TTC549 (cell line): Measurements from ENCODE around the gene GTF2H2.
"Not testable (repeated sequence)": the region's sequence is repeated elsewhere in the genome, so short reads cannot be mapped to it uniquely, and the experiment has no call there.

ENCODE experiments used
- FAIRE-seq: peaks from 2 replicates; lab custom pipeline; 2012; peaks lifted over from hg19 to GRCh38; lab: Jason Lieb, UNC

Gene GTF2H2

DNA sequence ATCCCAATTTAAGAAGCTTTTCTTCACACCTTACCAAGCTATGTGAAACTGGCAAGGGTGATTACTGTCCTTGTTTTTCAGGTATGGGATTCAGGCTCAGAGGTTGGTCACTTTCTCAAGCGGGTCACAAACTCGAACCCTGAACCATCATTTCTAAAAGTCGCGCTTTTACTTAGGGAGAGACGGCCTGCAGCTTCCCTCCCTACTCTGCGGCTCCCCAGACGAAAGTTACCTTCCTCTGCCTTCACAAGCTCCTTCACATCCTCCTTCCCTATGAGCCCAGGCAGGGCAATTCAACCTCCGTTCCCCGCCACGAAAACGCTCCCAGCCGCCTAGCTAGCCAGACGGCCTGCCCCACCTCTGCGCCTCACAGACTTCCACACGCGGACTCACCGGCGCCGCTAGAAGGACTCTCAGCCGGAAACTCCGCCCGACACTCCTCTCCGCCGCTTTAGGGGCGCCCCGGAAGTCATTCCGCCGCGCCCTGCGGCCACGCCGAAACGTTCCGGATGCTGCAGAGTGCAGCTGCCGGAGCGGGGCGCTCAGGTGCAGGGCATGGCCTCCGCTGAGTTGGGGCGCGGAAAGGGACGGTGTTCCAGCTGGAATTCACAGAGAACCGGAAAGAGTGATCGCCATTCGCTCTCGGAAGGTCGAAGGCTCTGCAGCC is at the start of gene GTF2H2:
Gene GTF2H2, minus strand, starts transcription at position 415 of the 667 bp plus-strand sequence. CDS start 4,913 bp downstream, outside the sequence.
- FAIRE-seq = not testable (repeated sequence)

DNA sequence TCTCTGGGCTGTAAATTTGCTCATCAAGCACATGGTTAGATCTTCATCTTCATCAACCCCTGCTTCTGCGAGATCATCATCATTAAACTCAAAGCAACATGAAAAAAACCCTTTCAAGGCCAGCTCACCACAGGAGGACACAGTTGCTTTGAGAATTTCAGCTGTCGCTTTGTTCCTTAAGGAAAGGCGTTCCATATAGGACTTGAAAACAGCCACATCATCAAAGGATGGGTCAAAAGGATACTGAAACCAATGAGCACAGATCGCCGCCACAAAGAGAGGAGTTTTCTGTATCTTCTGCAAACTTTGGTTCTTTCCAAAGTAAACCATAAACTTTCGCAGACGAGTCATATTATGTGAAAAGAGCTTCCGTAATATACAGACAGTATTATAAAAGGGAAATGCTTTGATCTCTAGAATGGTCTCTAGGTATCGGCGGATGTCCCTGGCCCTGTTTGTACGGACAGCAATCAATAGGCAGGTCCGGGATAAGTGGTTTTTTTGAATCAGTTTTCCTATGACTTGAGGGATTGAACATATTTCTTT is 42.3 kb upstream of the GTF2H2 start:
- not testable (repeated sequence) for FAIRE-seq

DNA sequence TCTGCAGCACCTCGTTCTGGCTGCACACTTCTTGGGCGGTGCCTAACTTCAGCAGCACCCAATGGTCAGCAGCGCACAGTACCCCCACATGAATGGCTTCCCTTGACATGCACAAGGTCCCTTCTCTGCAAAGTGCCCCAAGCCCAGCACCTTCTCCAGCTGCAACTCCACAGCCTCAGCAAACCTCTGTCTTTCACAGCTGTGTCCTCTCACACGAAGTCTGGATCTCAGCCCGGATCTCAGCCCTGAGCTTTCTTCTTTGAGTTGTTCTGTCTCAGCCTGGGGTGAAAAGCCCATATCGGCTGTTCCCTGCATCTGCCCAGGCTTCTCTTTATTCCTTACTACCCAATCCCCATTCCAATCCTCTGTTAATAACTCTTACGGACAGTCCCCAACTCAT is 32.5 kb upstream of the GTF2H2 start:
- FAIRE-seq = not testable (repeated sequence)

DNA sequence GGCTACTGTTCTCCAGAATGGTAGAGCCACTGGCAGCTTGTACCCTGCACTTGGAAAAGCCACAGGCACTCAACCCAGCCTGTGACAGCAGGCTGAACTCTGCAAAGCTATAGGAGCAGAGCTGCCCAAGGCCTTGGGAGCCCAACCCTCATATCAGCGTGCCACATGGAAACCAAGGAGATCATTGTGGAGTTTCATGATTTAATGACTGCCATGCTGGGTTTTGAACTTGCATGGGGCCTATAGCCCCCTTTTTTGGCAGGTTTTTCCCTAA is 30.4 kb upstream of the GTF2H2 start:
- FAIRE-seq = not testable (repeated sequence)

DNA sequence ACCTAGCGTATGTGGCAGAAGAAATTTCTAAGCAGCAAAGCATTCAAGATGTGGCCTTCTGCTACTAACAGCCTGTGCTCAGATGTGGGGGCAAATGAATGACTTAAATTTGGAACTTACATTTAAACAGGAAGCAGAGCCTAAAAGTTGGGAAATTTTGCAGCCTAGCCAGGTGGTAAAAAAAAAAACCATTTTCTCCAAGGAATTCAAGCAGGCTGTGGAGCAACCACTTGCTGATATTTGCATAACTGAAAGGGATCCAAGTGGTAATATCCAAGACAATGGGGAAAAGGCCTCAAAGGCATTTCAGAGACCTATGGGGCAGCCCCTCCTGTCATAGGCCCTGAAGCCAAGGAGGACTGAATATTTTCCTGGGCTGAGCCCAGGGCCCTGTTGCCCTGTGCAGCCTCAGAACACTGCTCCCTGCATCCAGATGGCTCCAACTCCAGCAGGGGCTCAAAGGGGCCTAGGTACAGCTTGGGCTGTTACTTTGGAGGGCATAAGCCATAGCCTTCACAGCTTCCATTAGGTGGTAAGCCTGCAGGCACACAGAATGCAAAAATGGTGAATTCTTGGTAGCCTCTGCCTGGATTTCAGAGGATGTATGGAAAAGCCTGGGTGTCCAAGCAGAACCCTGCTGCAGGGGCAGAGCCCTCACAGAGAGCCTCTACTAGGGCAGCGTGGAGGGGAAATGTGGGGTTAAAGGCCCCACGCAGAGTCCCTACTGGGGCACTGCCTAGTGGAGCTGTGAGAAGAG is 29.9 kb upstream of the GTF2H2 start:
- FAIRE-seq = not testable (repeated sequence)

DNA sequence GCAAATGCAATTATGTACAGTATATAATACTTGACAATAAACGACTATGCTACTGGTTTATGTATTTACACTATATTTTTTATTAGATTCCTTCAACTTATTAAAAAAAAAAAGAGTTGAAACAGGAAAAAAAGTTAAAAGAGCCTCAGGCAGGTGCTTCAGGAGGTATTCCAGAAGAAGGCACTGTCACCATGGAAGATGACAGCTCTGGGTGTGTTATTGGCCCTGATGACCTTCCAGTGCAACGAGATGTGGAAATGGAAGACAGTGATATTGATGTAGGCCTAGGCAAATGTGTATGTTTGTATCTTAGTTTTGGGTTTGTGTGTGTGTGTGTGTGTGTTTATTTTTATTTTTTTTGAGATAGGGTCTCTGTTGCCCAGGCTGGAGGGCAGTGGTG is 22.3 kb upstream of the GTF2H2 start:
- not testable (repeated sequence) for FAIRE-seq

DNA sequence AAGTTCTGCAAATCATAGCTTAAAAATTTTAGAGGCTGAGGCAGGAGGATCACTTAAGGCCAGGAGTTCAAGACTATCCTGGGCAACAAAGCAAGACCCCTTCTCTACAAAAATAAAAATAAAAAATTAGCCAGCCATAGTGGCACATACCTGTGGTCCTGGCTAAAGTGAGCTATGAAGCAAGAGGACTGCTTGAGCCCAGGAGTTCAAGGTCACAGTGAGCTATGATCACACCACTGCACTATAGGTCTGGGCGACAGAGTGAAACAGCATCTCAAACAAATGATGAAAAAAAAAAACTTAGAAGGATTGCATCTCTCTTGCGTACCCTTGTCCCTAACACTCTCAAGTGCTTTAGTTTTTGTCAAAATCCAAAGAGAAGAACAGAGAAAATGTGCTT is 21.3 kb upstream of the GTF2H2 start:
- not testable (repeated sequence) for FAIRE-seq

DNA sequence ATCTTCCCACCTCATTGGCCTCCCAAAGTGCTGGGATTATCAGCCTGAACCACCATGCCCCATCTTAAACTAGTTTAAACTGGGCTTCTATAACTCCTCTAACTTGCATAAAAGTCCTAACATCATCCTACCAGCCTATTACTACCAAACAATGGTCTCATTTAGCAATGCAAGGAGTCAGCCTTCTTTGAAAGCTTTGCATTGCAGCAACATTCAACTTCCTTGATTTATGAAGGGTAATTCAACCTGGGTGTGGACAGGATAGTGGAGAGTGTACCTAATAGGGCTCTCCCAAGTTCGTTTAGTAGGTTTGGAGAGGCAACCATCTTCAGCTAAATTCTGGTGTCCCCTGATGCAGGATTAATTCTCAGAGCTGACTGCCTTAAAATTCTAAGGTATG is 18.7 kb upstream of the GTF2H2 start:
- FAIRE-seq = not testable (repeated sequence)

DNA sequence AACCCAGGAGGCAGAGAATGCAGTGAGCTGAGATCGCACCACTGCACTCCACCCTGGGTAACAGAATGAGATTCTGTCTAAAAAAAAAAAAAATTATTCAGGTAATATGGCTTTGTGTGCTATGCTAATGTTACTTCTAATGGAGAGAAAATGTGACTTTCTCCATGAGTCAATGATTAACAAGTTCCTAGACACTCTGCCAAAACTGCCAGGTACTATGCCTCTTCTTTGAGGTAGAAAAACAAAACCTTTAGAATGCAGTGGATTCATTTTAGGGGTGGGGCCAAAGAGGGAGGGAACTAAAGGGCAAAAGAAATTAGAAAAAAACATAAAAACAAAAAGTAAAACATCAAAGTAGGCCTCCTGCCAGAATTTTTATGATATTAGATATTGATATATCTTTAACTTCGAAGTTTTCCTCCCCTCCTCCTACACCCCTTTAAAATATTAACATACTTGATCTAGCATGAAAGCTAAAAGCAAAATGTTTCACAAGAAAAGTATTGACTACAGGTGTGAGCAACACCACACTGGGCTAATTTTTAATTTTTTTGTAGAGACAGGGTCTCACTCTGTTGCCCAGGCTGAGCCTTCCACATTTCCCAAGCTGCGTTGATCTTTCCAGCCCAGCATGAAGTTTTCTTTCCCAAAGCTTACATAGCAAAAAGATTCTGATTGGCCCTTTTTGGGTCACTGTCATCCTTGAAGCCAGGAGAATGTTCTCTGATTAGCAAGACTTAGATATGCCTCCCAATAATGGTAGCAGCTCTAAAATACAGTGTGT is 17.0 kb upstream of the GTF2H2 start:
- not testable (repeated sequence) for FAIRE-seq

DNA sequence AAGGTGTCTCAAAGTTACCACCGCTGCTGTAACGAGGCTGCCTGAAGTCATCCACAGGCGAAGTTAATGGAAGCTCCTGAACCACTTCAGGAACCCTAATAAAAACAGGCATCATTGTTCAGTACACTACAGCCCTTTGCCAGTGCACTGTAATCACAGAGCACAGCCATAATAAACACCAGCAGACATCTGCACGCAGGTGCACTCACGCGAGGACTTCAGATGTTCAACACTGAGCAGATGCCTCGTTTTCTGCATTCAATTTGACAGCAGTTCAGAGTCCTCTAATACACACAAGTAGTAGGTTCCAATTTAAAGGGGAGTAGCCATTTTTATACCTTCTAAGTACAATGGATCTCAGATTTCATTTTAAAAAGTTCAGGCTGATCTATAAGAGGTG is 15.4 kb upstream of the GTF2H2 start:
- FAIRE-seq = not testable (repeated sequence)

DNA sequence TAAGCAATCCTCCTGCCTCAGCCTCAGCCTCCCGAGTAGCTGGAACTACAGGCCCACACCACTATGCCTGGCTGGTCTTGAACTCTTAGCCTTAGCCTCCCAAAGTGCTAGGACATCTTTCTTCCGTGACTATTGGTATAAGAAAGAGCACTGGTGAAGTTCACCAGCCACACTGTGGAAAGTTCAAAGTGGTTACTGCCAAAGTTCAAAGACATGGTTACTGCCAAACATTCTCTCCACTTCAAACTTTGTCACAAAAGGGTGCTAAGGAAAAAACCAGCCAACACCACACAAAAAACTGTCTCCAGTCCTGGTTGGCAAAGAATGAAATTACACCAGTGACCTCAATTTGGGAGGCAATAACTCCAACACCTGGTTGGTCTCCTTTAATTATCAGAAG is 14.9 kb upstream of the GTF2H2 start:
- FAIRE-seq = not testable (repeated sequence)

DNA sequence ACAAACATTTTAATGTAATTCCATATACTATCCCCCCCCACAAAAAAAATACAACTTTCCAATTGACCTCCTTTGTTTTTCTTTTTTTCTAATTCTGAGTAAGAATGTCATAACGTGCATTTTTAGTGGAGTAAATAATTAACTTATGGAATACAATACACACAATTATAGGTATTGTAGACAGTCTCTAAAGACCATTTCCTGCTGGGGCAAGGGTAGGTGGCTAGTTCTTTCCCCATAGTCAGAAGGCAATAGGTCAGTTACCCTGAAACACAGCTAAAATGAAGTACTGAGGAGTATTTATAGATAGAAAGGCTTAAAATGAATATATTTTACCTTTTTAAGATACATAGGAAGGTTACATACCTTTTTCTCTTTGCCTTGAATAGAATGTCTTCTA is 6.2 kb downstream of the GTF2H2 start:
- FAIRE-seq = not testable (repeated sequence)

DNA sequence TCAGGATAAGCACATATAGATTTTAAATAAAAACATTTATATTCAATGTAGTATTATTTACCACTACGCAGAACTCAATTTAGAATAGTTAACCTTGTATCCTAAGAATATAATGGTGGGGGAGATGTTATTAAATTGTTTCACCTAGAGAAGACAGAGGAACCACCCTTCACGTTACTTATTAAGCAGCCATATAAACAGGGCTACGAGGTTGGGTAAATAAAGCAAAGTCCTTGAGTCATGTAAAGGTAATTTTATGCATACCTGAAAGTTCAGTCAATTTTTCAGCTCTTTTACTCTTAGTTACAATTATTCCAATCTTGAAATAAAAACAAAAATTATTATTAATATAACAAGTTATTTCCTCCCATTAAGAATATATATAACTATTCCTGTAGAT is 8.1 kb downstream of the GTF2H2 start:
- FAIRE-seq = not testable (repeated sequence)

DNA sequence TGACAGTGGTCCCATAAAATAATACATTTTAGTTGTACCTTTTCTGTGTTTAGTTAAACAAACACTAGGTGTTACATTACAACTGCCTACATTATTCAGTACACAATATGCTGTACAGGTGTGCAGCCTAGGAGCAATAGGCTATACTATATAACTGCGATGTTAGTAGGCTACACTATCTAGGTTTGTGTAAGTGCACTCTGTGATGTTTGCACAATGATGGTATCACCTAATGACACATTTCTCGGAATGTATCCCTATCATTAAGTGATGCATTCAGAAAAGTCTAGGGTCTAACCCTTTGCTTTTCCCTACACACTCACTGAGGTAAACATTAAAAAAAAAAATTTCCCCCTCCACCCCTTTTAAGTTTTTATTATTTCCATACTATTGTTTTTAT is 22.7 kb downstream of the GTF2H2 start:
- not testable (repeated sequence) for FAIRE-seq

DNA sequence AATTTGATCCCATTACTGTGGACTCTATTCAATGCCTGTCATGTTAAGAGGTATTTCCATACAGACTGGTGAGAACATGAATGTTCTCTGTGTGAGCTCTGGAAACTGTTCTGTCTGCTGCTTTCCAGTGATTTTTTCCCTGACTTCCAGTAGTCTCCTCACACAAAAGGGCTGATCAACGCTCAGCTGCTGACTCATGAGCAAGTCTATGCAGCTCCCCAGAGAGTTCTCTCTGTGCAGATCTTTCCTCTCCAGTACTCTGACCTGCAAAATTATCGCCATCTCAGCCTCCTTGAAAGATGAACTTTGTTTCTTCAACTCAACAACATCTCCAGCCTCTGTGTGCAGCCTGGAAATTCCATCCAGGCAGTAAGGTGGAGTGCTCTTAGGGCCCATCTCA is 23.3 kb downstream of the GTF2H2 start:
- FAIRE-seq = not testable (repeated sequence)

DNA sequence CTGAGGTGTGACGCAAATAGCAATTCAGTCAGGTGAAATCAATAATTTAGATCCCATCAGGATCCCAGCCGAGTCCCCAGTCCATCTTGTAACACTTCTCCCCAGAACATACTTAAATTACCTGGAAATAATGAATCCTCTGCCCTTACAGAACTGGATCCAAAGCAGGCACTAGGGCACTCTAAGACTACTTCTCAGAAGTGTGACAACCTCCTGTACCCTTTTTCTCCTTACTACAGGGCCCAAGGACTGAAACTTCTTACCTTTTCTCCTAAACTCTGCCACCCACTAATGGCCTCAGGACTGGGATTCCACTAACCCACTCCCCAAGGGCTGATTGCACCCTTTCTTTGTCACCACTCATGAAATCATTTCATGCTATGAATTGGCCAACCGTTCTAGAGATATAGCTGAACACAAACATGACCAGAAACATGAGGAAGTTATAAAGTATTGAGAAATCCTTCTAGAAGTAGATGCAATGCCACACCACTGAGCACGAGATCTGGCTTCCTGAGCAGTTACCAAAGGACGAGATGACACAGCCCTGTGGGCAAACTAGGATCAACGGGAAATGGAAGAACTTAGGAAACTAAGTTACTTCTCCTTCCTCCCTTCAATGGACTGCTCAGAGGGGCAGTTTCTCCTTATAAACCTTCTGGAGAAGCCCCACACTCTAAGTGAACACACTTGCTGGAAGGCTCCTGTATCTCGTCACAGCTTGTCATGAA is 36.3 kb downstream of the GTF2H2 start:
- not testable (repeated sequence) for FAIRE-seq

DNA sequence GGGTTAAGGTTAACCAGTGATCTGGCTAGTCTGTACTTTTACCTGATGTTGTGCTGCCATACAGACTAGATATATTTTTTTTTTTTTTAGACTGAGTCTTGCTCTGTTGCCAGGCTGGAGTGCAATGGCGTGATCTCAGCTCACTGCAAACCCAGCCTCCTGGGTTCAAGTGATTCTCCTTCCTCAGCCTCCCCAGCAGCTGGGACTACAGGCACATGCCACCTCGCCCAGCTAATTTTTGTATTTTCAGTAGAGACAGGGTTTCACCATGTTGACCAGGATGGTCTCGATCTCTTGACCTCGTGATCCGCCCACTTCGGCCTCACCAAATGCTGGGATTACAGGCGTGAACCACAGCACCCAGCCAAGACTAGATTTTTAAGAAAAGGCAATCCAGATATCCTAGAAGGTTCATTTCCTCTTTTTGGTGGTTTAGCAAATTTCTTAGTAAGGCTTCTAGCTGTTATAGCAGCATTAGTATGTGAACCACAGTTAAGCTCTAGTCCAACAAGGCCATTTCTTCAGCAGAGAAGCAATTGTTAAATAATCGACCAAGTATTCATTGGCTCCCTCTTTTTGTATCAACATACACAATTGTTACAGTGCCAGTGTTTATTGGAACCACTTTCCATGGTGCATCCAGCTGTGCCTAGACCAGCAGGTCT is 42.1 kb downstream of the GTF2H2 start, which contains the start of gene NAIP:
Gene NAIP, minus strand, starts transcription at position 51 of the 665 bp plus-strand sequence. CDS start 12,424 bp downstream, outside the sequence.
- FAIRE-seq = not testable (repeated sequence)

DNA sequence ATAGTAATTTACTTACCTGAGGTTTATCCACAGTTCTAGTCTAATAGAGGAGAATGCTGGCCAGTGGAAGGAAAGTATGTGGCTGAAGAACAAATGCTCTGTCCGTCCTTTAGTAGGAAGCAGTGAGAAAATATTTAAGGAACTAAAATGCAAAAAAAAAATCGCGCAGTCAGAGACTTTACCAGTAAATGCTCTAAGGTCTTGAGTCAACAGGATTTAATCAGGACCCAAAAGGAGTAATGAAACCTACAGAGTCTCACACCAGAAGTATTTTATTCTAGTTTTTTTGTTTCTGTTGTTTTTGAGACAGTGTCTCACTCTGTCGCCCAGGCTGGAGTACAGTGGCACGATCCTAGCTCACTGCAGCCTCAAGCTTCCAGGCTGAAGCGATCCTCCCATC is 46.8 kb downstream of the GTF2H2 start:
- FAIRE-seq = not testable (repeated sequence)

DNA sequence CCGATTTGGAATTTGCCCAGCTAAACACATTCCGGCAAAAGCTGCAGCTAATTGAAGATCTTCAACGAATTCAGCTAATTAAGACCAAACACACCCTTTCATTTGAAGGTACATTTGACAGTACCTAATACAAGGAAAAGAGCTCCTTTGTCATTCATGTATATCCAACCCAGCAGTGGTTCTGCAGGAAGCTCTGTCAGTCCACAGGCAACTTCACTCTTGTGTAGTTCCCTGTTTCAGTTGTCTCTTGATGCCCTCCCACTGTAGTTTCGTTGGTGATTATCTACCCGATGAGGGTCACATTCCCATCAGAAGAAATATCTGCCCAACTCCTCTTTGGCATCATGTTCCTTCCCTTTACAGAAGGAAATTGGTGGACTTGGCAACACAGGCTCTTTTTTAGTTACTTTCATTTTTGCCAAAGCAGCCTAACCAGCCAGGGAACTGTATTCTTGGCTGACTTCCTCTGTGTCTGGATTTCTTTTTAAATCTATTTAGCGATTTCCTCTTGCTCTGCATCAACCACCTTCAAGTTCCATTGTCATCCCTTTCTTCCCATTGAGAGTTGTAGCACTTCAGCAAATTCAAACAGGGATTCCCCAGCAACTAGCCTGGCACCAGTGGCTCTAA is 49.0 kb downstream of the GTF2H2 start:
- FAIRE-seq = not testable (repeated sequence)

DNA sequence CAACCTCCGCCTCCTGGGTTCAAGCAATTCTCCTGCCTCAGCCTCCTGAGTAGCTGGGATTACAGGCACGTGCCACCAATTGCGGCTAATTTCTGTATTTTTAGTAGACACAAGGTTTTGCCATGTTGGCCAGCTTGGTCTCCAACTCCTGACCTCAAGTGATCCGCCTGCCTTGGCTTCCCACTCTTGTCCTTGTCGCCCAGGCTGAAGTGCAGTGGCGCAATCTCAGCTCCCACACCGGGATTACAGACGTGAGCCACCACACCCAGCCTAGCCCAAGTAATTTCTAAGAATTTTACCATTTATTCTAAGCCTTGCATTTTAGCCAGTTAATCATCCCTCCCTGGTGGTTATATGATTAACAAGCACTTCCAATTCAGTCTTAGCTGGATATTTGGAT is 53.3 kb downstream of the GTF2H2 start:
- no peak for FAIRE-seq

DNA sequence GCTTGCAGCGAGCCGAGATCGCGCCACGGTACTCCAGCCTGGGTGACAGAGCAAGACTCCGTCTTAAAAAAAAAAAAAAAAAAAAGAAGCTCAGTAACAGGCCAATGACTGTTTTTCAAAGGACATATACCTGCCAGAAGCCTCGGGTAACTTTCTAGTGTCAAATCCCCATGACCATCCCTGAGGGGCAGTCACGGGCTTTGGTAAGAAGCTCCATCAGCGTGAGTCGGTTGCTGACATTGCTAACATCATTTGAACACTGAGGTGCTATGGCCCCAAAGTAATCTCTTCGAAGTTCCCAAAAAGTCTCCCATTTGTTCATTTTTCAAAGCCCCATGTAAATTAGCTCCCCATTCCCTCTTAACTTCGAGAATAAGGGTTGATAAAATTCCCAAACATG is 53.9 kb downstream of the GTF2H2 start:
- FAIRE-seq = no peak
